Activated CD8-positive, alpha-beta memory T cell treated with anti-CD3 and anti-CD28 coated beads for 36 hours (primary cell): ENCODE measurements around the gene ZBTB32. TPM values are rescaled to one million over a fixed set of nuclear protein-coding genes. Genes with fewer than 3 reads are reported as not detected.

ENCODE experiments used
- CTCF ChIA-PET: fragments of 350-600 bp; sonication (Branson Sonifier 250); formaldehyde crosslinking; loops from one replicate; lab custom pipeline; 2021; ENCODE audit warnings: antibody characterized with exemption; lab: Charles Lee
- POLR2A ChIA-PET: fragments of 350-600 bp; sonication (Branson Sonifier 250); formaldehyde crosslinking; loops from one replicate; lab custom pipeline; 2021; ENCODE audit warnings: antibody characterized with exemption; lab: Charles Lee
- total RNA-seq, 2 experiments: library from RNA; stranded (reverse); gene quantifications; one replicate each; pipeline ENCODE4 v1.2.3, GENCODE V29; 2021

Gene ZBTB32
- total RNA-seq, 2 experiments from 2014 or later = 278 to 282 TPM

- CTCF ChIA-PET = interaction anchor here (0.6 to 2.2 kb wide), 7 partner anchors 11 to 369 kb away, joined by 3 to 9 read pairs (median 6); partner anchors contain the start of gene LIN37
- POLR2A ChIA-PET = no interaction called here
Measured at GRCh38 chr19:35692010-35692409, 12.3 kb upstream of the ZBTB32 start.

GRCh38 chr19:35693422-35693821 is 10.9 kb upstream of the ZBTB32 start:
- CTCF ChIA-PET = interaction anchor here (0.7 to 2.2 kb wide), 10 partner anchors 9 to 197 kb away, joined by 3 to 9 read pairs (median 6); partner anchors contain the start of gene LIN37
- POLR2A ChIA-PET = no interaction called here

GRCh38 chr19:35693835-35694599 is 10.3 kb upstream of the ZBTB32 start:
- ChIA-PET CTCF (interaction anchor here (0.6 to 2.8 kb wide), 20 partner anchors 8 to 181 kb away, joined by 3 to 35 read pairs (median 4); partner anchors contain the start of genes IGFLR1, KIRREL2, LIN37 and PSENEN), POLR2A (interaction anchor here (0.6 to 0.7 kb wide), 2 partner anchors 28 to 192 kb away, joined by 3 to 4 read pairs; no protein-coding TSS in a partner anchor)

DNA sequence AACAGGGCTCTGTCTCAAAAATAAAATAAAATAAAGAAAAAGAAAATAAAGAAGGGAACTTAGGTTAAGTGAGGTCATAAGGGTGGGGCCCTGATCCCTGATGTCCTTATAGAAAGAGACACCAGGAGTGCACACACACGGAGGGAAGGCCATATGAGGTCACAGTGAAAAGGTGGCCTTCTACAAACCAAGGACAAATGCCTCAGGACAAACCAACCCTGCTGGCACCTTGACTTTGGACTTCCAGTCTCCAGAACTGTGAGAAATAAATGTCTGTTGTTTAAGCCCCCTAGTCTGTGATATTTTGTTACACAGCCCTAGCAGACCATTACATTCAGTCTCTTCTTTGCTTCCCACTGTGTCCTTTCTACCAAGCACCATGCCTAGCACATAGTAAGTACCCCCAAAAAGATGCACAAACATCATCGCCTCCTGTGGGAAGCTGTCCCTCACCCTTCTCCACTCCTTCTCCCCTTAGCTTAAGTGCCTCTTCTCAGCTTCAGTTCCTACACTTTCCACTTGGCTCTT is 8.4 kb upstream of the ZBTB32 start:
- ChIA-PET CTCF (interaction anchor here (2.8 to 8.5 kb wide), 3 partner anchors 17 to 124 kb away, joined by 10 to 67 read pairs (median 17); no protein-coding TSS in a partner anchor), POLR2A (no interaction called here)

- CTCF ChIA-PET = interaction anchor here (2.8 to 8.5 kb wide), 3 partner anchors 16 to 123 kb away, joined by 10 to 67 read pairs (median 17); no protein-coding TSS in a partner anchor
Measured at GRCh38 chr19:35696835-35697234, 7.5 kb upstream of the ZBTB32 start.

GRCh38 chr19:35702223-35703012 is 1.9 kb upstream of the ZBTB32 start:
- ChIA-PET POLR2A (interaction anchor here (0.8 to 2.6 kb wide), 7 partner anchors 11 to 55 kb away, joined by 3 to 56 read pairs (median 7); partner anchors contain the start of genes PSENEN and U2AF1L4), CTCF (interaction anchor here (0.7 to 8.5 kb wide), 6 partner anchors 8 to 46 kb away, joined by 3 to 67 read pairs (median 4); partner anchors contain the start of gene LIN37)

More at GRCh38 chr19:35696835-35697234, 7.5 kb upstream of the ZBTB32 start:
- POLR2A ChIA-PET = interaction anchor here (0.5 kb wide), 1 partner anchor 123 kb away, joined by 3 read pairs; no protein-coding TSS in a partner anchor

DNA sequence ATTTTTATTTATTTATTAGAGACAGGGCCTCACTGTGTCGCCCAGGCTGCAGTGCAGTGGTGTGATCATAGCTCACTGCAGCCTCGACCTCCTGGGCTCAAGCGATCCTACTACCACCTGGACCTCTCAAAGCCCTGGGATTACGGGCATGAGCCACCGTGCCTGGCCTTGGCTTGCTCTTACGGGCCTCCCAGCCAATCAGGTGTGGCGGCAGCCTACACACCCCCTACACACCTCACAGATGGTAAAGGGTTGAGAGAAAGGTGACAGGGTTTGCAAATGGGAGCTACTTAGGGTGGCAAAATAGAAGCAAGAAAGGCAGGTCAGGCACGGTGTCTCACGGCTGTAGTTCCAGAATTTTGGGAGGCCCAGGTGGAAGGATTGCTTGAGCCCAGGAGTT is 1.0 kb upstream of the ZBTB32 start:
- ChIA-PET CTCF (interaction anchor here (0.7 to 8.5 kb wide), 4 partner anchors 9 to 193 kb away, joined by 3 to 67 read pairs (median 6); no protein-coding TSS in a partner anchor), POLR2A (interaction anchor here (1.5 to 2.6 kb wide), 3 partner anchors 10 to 37 kb away, joined by 7 to 56 read pairs (median 8); no protein-coding TSS in a partner anchor)

DNA sequence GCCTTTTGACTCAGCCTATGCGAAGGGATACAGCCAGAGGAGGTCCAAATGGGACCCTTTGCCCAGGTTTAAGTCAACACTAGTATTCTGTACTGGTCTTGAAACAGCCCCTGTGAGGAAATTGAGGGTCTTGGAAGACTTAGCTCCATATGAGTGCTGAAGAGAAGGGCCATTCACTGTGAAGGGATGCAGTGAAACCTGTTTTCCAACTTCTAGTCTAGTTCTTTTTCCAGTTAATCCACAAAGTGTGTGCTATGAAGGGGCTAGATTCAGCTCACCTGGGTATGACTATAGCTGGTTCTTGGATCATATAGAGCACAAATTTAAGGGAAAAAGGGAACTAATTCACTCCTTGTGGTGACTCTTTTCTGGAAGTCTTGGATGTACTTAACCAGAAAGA is 4.0 kb downstream of the ZBTB32 start:
- CTCF ChIA-PET = interaction anchor here (0.5 to 1.4 kb wide), 2 partner anchors 10 to 14 kb away, joined by 4 read pairs; no protein-coding TSS in a partner anchor
- POLR2A ChIA-PET = no interaction called here

- POLR2A ChIA-PET = interaction anchor here (0.8 to 6.2 kb wide), 9 partner anchors 8 to 159 kb away, joined by 3 to 56 read pairs (median 4); partner anchors contain the start of genes IGFLR1, LIN37, PSENEN and U2AF1L4
- CTCF ChIA-PET = interaction anchor here (0.7 to 6.6 kb wide), 7 partner anchors 11 to 364 kb away, joined by 3 to 67 read pairs (median 3); partner anchors contain the start of genes LIN37 and ZBTB32
Measured at GRCh38 chr19:35710784-35711723, 6.7 kb downstream of the ZBTB32 start.

DNA sequence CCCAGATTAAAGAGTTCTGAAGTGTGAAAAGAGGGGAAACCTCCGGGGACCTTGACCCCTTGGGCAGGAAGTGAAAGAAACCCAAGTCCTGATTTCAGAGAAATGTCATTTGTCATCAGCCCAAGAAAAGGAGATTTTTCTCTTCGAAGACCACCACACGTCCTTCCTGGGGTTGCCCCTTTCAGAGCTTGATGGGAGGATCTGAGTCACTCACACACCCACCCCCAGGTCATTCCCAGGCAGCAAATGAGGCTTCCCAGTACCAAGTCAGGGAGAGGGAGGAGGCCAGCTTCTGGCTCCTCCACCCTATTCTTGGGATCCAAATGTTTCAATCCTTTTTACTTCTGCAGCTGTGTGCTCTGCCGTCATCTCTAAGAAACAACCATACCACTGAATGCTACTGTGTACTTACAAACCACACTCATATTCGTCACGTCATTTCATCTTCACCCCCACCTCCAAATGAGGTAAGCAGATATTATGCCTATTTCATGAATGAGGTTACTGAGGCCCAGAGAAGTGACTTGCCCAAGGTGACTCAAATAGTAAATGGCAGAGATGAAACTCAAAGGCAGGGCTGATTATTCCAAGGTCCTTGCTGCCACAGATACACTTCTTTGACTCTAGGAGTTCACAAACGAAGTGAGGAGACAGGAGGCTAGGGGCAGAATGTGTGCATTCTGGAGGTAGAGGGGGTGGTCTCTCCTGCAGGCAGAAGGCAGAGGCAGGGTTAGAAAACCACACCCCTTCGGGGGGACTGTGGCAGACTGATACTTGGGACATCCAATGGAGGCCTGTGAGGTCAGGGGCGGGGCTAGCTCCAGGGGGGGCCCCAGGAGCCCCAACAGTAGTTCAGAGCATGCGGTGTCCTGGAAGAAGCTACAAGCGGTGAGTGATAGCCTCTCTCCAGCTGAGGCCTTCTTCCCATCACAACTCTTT is 8.5 kb downstream of the ZBTB32 start:
- ChIA-PET POLR2A (interaction anchor here (0.6 to 6.2 kb wide), 9 partner anchors 9 to 366 kb away, joined by 3 to 56 read pairs (median 8); partner anchors contain the start of genes IGFLR1, PSENEN and U2AF1L4), CTCF (interaction anchor here (1.1 to 6.6 kb wide), 7 partner anchors 13 to 193 kb away, joined by 3 to 67 read pairs (median 9); partner anchors contain the start of genes IGFLR1, LIN37 and ZBTB32)

GRCh38 chr19:35713506-35713850 is 9.1 kb downstream of the ZBTB32 start:
- ChIA-PET CTCF (interaction anchor here (1.1 to 6.6 kb wide), 6 partner anchors 13 to 192 kb away, joined by 3 to 67 read pairs (median 10); partner anchors contain the start of genes IGFLR1, LIN37 and ZBTB32), POLR2A (interaction anchor here (0.8 to 6.2 kb wide), 6 partner anchors 8 to 366 kb away, joined by 3 to 56 read pairs (median 14); partner anchors contain the start of genes PSENEN and U2AF1L4)

- ChIA-PET POLR2A (interaction anchor here (0.8 to 6.2 kb wide), 5 partner anchors 8 to 31 kb away, joined by 3 to 56 read pairs (median 17); partner anchors contain the start of genes PSENEN and U2AF1L4), CTCF (interaction anchor here (1.9 to 6.6 kb wide), 4 partner anchors 14 to 27 kb away, joined by 9 to 67 read pairs (median 22); partner anchors contain the start of gene ZBTB32)
Measured at GRCh38 chr19:35713904-35714495, 9.6 kb downstream of the ZBTB32 start.

DNA sequence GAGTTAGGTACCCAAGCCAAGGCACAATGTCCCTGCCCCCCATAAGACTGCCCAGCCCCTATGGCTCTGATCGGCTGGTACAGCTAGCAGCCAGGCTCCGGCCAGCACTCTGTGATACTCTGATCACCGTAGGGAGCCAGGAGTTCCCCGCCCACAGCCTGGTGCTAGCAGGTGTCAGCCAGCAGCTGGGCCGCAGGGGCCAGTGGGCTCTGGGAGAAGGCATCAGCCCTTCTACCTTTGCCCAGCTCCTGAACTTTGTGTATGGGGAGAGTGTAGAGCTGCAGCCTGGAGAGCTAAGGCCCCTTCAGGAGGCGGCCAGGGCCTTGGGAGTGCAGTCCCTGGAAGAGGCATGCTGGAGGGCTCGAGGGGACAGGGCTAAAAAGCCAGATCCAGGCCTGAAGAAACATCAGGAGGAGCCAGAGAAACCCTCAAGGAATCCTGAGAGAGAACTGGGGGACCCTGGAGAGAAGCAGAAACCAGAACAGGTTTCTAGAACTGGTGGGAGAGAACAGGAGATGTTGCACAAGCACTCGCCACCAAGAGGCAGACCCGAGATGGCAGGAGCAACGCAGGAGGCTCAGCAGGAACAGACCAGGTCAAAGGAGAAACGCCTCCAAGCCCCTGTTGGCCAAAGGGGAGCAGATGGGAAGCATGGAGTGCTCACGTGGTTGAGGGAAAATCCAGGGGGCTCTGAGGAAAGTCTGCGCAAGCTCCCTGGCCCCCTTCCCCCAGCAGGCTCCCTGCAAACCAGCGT is 10.4 kb downstream of the ZBTB32 start:
- ChIA-PET CTCF (interaction anchor here (1.0 to 6.6 kb wide), 6 partner anchors 15 to 105 kb away, joined by 4 to 67 read pairs (median 10); partner anchors contain the start of gene ZBTB32), POLR2A (interaction anchor here (2.3 to 6.2 kb wide), 3 partner anchors 12 to 30 kb away, joined by 17 to 56 read pairs (median 26); partner anchors contain the start of genes PSENEN and U2AF1L4)

- ChIA-PET POLR2A (interaction anchor here (0.7 to 6.2 kb wide), 2 partner anchors 13 to 29 kb away, joined by 8 to 56 read pairs; no protein-coding TSS in a partner anchor), CTCF (interaction anchor here (0.9 to 6.6 kb wide), 6 partner anchors 10 to 104 kb away, joined by 3 to 67 read pairs (median 4); partner anchors contain the start of gene ZBTB32)
Measured at GRCh38 chr19:35715355-35715809, 11.0 kb downstream of the ZBTB32 start.
